ENCODE results near the gene TST.
"Not testable (repeated sequence)": the region's sequence is repeated elsewhere in the genome, so short reads cannot be mapped to it uniquely, and the experiment has no call there.

TST gene

DNA sequence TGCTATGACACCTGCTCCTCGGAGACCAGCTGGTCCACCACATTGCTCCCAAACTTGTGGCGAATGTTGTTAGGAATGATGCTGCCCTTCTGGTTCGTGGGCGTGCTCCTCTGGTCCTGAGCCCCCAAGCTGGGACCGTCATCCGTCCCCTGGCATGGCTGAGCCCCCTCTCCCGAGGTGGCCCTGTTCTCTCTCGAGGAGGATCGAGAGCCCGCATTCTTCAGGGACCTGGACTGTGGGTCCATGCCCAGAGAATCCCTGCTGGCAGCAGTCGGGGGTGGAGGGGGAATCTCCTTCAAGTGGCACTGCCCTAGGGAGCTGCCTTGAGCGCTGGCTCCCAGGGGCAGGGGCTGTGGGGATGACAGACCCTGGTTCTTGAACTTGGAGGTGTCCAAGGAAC lies 17.4 kb downstream of the TST start:
- TF ChIP-seq, protein P1, sequence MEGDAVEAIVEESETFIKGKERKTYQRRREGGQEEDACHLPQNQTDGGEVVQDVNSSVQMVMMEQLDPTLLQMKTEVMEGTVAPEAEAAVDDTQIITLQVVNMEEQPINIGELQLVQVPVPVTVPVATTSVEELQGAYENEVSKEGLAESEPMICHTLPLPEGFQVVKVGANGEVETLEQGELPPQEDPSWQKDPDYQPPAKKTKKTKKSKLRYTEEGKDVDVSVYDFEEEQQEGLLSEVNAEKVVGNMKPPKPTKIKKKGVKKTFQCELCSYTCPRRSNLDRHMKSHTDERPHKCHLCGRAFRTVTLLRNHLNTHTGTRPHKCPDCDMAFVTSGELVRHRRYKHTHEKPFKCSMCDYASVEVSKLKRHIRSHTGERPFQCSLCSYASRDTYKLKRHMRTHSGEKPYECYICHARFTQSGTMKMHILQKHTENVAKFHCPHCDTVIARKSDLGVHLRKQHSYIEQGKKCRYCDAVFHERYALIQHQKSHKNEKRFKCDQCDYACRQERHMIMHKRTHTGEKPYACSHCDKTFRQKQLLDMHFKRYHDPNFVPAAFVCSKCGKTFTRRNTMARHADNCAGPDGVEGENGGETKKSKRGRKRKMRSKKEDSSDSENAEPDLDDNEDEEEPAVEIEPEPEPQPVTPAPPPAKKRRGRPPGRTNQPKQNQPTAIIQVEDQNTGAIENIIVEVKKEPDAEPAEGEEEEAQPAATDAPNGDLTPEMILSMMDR (IDR thresholded peaks at IDR 0.05; ENCODE audit: extremely low read depth, missing control alignments) = no peak
- DNase-seq (ENCODE audit: low spot score) = no peak

DNA sequence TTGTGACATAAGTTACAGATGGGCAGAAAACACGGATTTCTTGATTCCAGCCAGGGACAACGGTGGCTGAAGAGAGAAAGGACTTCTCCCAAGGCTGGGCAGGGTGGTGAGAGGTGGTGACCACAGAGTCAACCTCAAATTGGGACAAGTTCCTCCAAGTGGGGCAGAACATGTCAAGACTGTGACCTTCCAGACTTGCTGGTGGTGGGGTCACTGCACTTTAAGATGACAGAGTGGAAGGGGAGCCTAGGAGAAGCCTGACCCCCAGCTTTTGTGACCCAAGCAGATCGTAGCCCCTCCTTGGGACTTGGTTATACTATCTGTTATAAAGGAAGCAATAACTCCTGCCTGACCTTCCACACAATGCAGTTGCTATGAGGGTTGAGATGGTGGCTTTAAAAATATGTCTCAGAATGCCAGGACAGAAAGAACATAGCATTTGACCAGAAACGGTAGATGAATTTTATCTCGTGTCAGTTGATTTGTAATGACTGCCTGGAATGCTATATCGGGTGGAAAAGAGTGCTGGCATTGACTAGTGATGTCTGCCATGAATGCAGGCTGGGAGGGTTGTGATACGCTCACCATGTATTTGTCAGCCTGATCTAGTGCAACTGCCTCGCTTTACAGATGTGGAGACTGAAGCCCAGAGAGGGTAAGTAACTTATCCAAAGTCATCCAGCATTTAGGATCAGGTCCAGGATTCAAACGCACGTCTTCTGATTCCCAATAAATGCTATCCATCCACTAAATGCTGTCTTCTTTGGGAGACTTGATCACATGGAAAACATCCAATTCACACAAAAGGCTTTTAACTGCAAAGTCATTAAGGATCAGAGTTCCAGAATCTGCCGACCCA lies 18.3 kb downstream of the TST start:
- no peak for DNase-seq (ENCODE audit: low spot score)
- TF ChIP-seq, protein P1 (IDR thresholded peaks at IDR 0.05; ENCODE audit: extremely low read depth, missing control alignments) = no peak

DNA sequence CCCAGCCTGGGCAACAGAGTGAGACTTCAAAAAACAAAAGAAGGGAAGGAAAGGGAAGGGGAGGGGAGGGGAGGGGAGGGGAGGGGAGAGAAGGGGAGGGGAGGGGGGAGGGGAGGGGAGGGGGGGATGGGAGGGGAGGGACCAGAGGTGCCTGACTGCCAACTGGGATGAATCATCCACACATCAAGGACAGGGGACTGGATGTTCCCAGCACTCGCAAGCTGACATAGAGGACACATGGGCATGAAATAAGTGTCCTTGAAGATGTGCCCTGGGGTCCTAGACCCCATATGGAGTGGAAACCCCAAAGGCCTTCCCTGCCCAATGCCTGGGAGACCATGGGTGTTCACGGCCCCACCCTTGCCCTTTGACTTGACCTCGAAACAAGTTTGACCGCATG lies 19.8 kb downstream of the TST start:
- DNase-seq (ENCODE audit: low spot score) = no peak
- TF ChIP-seq, protein P1 (IDR thresholded peaks at IDR 0.05; ENCODE audit: extremely low read depth, missing control alignments) = no peak

DNA sequence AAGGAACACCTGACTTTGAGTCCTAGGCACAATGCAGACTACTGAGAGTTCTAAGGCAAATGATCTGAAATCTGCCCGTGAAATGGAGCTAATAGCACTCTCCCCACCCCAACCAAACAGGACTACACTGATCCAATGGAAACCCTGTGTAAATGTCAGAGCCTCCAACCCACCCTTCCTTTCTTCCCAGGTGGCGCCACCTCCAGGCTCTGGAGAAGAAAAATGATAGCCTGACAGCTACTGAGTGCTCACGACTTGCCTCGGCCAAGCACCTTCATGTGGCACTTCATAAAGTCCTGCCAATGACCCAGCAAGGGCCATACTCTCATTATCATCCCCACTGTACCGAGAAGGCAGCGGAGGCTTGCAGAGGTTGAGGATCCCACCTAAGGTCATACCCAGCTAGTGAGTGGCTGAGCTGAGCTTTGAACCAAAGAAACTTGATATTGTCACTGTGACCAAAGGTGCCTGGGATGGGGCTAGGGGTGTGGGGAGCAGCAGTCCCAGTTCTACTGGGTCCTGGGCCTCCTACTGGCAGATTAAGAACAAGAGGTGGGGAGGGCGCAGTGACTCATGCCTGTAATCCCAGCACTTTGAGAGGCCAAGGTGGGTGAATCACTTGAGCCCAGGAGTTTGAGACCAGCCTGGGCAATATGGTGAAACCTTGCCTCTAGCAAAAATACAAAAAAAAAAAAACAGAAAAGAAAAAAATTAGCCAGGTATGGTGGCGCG lies 20.5 kb downstream of the TST start:
- no peak for DNase-seq (ENCODE audit: low spot score)
- TF ChIP-seq, protein P1 (IDR thresholded peaks at IDR 0.05; ENCODE audit: extremely low read depth, missing control alignments) = peak; percentile 21

DNA sequence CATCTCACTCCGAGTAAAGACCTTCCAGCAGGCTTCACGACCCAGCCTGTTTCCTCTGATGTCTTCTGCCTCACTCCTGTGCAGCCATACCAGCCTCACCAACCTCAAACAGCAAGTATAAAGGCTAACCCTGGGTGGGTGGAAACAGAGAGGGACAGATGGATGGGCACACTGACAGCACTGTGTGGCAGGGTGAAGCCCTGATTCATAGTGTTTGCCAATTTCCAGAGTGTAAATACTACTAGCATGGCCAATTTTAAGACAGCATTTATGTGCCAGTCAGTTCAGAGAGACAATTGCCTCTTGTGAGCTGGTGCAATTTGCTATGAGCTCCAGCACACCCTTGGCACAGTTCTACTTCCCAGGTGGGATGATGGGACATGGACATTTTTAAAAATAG lies 21.5 kb downstream of the TST start:
- TF ChIP-seq, protein P1 (IDR thresholded peaks at IDR 0.05; ENCODE audit: extremely low read depth, missing control alignments) = no peak
- no peak for DNase-seq (ENCODE audit: low spot score)

DNA sequence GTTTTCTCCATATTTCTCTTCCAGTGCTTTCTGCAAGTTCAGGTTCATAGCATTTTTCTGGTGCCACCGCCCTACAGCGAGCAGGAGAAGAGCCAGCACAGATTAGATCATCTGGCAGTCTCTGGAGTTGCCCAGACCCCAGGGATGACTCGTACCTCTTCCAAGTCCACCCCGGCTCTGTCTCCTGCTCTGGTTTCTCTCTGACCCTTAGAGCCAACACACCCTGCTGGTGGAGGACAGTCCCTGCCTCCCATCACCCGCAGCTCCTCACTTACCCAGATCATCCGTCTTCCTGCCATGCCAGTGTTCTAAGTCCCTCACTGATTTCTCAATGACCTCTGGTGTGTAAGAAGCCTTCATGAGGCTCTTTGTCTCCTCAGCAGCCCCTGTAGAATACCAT lies 28.0 kb downstream of the TST start:
- DNase-seq (ENCODE audit: low spot score) = no peak
- TF ChIP-seq, protein P1 (IDR thresholded peaks at IDR 0.05; ENCODE audit: extremely low read depth, missing control alignments) = no peak

DNA sequence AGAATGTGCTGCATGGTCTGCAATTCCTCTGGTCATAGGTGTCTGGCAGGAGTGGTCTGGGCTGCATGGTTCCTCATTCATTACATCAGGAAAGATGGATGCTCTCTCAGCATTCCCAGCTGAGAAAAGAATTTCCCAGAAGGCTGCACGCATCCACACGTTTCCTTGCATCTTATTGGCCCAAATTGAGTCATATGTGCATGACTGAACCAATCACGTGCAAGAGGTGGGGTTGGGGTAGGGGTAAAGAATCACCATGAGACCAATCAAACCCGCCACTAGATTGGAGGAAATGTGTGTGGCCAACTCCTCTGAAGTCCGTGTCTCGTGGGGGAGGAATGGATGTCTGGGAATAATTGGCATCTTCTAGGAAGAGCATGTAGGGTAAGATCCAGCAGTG lies 28.8 kb downstream of the TST start:
- DNase-seq (ENCODE audit: low spot score) = no peak
- TF ChIP-seq, protein P1 (IDR thresholded peaks at IDR 0.05; ENCODE audit: extremely low read depth, missing control alignments) = no peak

DNA sequence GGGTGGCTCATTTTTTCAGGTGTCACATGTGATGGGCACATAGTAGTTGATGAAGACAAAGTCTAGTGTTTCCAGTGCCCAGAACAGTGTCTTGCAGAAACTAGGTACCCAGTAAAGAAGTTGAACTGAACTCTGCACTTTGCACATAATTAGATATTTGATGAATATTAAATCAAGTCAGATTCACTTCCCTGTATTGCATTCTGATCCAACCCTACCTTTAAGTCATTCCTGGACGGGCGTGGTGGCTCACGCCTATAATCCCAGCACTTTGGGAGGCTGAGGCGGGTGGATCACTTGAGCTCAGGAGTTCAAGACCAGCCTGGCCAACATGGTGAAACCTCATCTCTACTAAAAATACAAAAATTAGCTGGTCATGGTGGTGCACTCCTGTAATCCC lies 30.2 kb downstream of the TST start:
- DNase-seq (ENCODE audit: low spot score) = not testable (repeated sequence)

Measured in GM20000 (cell line).